Measurements from ENCODE around the gene TMEM50B.

The TMEM50B gene

GRCh38 chr21:33495743-33496142 is 16.0 kb upstream of the TMEM50B start:
- TF ChIP-seq CTCF (IDR thresholded peaks at IDR 0.05; ENCODE audit: low read depth, low read length), result no peak

GRCh38 chr21:33493756-33494155 is 14.0 kb upstream of the TMEM50B start:
- peaks cover 10% of the 10 kb centered on the region for H3K9me3 ChIP-seq (ENCODE audit: severe bottlenecking)
- H3K36me3 ChIP-seq, result no peaks in the 10 kb centered on the region
- no peak overlapping the region for H3K4me3 ChIP-seq (ENCODE audit: low read depth, low read length)
- no peak overlapping the region for H3K27ac ChIP-seq
- TF ChIP-seq CTCF (IDR thresholded peaks at IDR 0.05; ENCODE audit: low read depth, low read length), result no peak
- DNase-seq, result no peak
- H3K27me3 ChIP-seq (ENCODE audit: insufficient read depth, low read depth, severe bottlenecking), result no peaks in the 10 kb centered on the region

More at GRCh38 chr21:33495743-33496142, 16.0 kb upstream of the TMEM50B start:
- H3K4me3 ChIP-seq (ENCODE audit: low read depth, low read length), result no peak overlapping the region
- no peak overlapping the region for H3K27ac ChIP-seq
- peak; percentile 35 for DNase-seq
- no peaks in the 10 kb centered on the region; the same call in 1 of the 2 replicates for H3K36me3 ChIP-seq
- H3K27me3 ChIP-seq (ENCODE audit: insufficient read depth, low read depth, severe bottlenecking), result no peaks in the 10 kb centered on the region
- peaks cover 10% of the 10 kb centered on the region for H3K9me3 ChIP-seq (ENCODE audit: severe bottlenecking)

GRCh38 chr21:33492571-33492970 is 12.8 kb upstream of the TMEM50B start:
- H3K27ac ChIP-seq, result no peak overlapping the region
- H3K4me3 ChIP-seq (ENCODE audit: low read depth, low read length), result no peak overlapping the region
- H3K36me3 ChIP-seq, result no peaks in the 10 kb centered on the region
- DNase-seq, result no peak
- H3K27me3 ChIP-seq (ENCODE audit: insufficient read depth, low read depth, severe bottlenecking), result no peaks in the 10 kb centered on the region
- peaks cover 7% of the 10 kb centered on the region for H3K9me3 ChIP-seq (ENCODE audit: severe bottlenecking)
- TF ChIP-seq CTCF (IDR thresholded peaks at IDR 0.05; ENCODE audit: low read depth, low read length), result no peak

GRCh38 chr21:33491373-33492102 is 11.8 kb upstream of the TMEM50B start, which contains the start of gene DNAJC28:
TSS of gene DNAJC28 (minus strand) at chr21:33491716. CDS start at chr21:33489393, 2,323 bp downstream.
- Histone ChIP-seq H3K9me3 (ENCODE audit: severe bottlenecking) (peaks cover 3% of the 10 kb centered on the region), H3K4me3 (ENCODE audit: low read depth, low read length) (peak within 1 kb of the TSS; percentile 81), H3K27me3 (ENCODE audit: insufficient read depth, low read depth, severe bottlenecking) (no peaks in the 10 kb centered on the region), H3K36me3 (no peaks in the 10 kb centered on the region), H3K27ac (peak within 1 kb of the TSS; percentile 85)
- TF ChIP-seq CTCF (IDR thresholded peaks at IDR 0.05; ENCODE audit: low read depth, low read length), result no peak
- peak; percentile 98 for DNase-seq

- Histone ChIP-seq H3K27me3 (ENCODE audit: insufficient read depth, low read depth, severe bottlenecking) (no peaks in the 10 kb centered on the region), H3K4me3 (ENCODE audit: low read depth, low read length) (peak overlapping the region; percentile 81), H3K9me3 (ENCODE audit: severe bottlenecking) (no peaks in the 10 kb centered on the region), H3K27ac (peak overlapping the region; percentile 85), H3K36me3 (no peaks in the 10 kb centered on the region)
- TF ChIP-seq CTCF (IDR thresholded peaks at IDR 0.05; ENCODE audit: low read depth, low read length), result no peak
- DNase-seq, result no peak
These were observed 11.2 kb upstream of the TMEM50B start for GRCh38 chr21:33490991-33491372.

GRCh38 chr21:33488936-33489335 is 9.2 kb upstream of the TMEM50B start:
- H3K27me3 ChIP-seq (ENCODE audit: insufficient read depth, low read depth, severe bottlenecking), result no peaks in the 10 kb centered on the region
- H3K9me3 ChIP-seq (ENCODE audit: severe bottlenecking), result peaks cover 2% of the 10 kb centered on the region
- H3K4me3 ChIP-seq (ENCODE audit: low read depth, low read length), result no peak overlapping the region
- no peaks in the 10 kb centered on the region for H3K36me3 ChIP-seq
- TF ChIP-seq CTCF (IDR thresholded peaks at IDR 0.05; ENCODE audit: low read depth, low read length), result no peak
- no peak for DNase-seq
- H3K27ac ChIP-seq, result no peak overlapping the region
